Epithelial cell of proximal tubule (primary cell): ENCODE data around the gene OOSP4B. TPM values are rescaled to one million over a fixed set of nuclear protein-coding genes. Genes with fewer than 3 reads are reported as not detected.
"Not testable (repeated sequence)": the region's sequence is repeated elsewhere in the genome, so short reads cannot be mapped to it uniquely, and the experiment has no call there.

Experiments used
- DNase-seq: peaks from one replicate; pipeline ENCODE4 v3.0.0-alpha.2; 2011; ENCODE audit warnings: low read depth
- H3K4me3 ChIP-seq: 2 replicates; pipeline ENCODE4 v1.5.1; 2011; ENCODE audit warnings: low read depth, mild to moderate bottlenecking, low read length
- total RNA-seq: library from RNA; depleted of rRNA; stranded (reverse); fragments of >200 nt; gene quantifications from 2 replicates; pipeline ENCODE4 v1.2.3, GENCODE V29; 2015
- TF ChIP-seq, protein P1 (sequence below): conservative IDR thresholded peaks from 2 replicates; pipeline ENCODE4 v1.5.1; 2012; ENCODE audit warnings: low read depth, mild to moderate bottlenecking, low read length

OOSP4B gene
- not detected in 2 replicates for total RNA-seq

DNA sequence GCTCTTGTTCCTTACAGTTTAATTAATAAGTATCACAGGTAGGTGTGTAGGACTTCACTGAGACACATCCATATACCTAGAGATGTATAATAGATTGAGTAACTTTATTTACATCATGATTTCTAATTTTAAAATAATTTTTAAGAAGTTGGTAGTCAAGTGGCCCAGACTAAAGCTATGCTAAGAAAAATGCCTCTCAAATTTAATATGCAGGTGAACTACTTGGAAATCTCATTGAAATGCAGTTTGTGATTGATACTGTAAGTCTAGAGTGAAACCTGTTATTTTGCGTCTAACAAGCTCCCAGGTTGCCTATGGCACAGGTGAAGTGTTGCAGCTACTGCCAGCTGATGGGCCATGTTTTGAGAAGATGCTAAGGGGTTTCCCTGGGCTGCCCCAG, at the start of gene OOSP4B:
TSS of gene OOSP4B (plus strand) at position 301 of the 400 bp plus-strand sequence.
- H3K4me3 ChIP-seq, result no peak within 1 kb of the TSS
- no peak for DNase-seq

DNA sequence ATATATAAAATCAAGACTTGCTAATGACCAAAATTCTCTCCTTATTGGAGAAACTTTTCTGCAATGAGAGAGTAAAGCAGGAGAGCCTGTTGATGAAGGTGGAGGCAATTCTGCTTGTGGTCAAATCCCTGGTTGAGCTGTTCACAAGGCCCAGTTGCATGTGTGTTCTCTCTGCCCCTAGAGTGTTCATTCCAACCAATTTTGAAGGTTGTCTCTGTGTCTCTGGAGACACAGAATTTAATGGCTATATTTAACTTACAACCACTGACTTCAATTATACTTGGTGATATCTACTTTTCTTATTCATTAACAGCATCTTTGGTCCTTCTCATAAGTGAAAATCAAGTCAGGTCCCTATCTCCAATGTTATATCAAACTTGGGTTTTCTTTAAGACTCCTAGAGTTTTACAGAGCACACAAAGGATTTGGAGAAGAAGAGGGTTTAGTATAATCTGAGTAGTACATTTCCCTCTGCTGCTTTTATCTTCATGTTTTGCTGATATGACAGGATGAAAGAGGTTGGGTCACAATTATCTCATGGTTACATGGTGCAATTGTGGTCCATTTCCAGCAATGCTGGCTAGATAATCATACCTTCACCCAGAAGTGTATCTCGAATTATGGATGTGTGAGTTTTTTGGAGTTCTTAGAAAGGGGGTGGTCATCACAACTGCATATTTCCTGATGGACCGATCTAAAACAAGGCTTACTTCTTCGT, 49.1 kb upstream of the OOSP4B start:
- no peak overlapping the region for H3K4me3 ChIP-seq
- no peak for DNase-seq
- TF ChIP-seq, protein P1, sequence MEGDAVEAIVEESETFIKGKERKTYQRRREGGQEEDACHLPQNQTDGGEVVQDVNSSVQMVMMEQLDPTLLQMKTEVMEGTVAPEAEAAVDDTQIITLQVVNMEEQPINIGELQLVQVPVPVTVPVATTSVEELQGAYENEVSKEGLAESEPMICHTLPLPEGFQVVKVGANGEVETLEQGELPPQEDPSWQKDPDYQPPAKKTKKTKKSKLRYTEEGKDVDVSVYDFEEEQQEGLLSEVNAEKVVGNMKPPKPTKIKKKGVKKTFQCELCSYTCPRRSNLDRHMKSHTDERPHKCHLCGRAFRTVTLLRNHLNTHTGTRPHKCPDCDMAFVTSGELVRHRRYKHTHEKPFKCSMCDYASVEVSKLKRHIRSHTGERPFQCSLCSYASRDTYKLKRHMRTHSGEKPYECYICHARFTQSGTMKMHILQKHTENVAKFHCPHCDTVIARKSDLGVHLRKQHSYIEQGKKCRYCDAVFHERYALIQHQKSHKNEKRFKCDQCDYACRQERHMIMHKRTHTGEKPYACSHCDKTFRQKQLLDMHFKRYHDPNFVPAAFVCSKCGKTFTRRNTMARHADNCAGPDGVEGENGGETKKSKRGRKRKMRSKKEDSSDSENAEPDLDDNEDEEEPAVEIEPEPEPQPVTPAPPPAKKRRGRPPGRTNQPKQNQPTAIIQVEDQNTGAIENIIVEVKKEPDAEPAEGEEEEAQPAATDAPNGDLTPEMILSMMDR, result no peak

More for the DNA sequence above, at the start of gene OOSP4B:
- TF ChIP-seq, protein P1, result no peak

DNA sequence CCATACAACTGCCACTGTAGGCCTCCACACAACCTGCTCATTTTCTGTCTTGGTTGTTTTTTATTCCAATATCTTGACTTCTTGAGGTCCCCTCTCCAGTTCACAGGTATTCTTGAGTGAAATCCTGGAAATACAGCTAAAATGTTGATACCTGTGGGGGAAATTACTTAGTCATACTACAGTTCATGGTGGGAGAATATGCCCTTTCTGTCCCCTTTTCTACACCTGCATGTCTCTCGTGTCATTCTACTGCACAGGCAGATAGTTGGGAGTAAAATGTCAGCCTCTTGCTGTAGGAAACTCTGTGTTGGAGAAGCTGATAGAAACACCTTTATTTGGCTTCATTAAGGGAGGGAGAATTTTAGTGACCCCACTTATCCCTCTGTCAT, 48.6 kb upstream of the OOSP4B start:
- no peak for DNase-seq
- H3K4me3 ChIP-seq, result no peak overlapping the region
- TF ChIP-seq, protein P1, result no peak

DNA sequence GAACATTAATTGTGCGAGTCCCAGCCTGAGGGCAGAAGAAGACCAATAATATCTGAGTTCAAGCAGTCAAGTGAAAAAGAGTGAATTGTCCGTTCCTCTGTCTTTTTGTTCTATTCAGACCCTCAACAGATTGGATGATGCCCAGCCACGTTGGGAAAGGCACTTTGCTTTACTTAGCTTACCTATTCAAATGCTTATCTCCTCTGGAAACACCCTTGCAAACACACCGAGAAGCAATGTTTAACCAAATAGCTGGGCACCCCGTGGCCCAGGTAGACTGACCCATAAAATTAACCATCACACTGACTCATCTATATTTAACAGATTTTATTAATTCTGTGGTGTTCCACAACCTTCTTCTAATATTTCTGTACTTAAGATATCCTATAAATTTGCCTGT, 43.9 kb upstream of the OOSP4B start:
- no peak overlapping the region for H3K4me3 ChIP-seq
- TF ChIP-seq, protein P1, result no peak
- no peak for DNase-seq

DNA sequence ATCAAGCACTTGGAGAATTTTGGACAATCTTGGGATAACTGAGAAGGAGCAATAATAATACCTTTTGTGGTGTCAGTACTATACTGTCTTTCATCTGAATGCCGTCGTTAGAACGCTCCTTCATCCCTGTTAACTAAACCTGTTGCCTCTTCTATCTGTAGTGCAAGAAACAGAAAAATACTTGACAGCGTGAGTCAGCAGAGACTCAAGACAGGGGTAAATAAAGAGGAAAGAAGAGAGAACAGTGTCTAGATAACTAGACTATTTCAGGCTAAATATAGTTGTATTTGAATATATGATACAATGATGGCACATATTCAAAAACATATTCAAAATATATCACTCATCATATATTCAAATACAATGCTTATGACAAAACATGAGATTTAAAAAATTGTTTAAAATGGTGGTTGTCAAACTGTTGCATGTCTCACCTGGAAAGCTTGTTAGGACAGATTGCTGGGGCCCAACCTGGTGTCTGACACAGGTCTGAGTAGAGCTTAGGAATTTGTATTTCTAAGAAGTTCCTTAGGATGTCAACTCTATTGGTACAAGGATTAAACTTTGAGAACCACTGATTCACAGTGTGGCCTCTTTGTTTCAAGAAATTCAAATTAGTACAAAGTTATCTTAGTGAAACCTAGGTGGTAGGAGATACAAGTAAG, 35.7 kb upstream of the OOSP4B start:
- no peak overlapping the region for H3K4me3 ChIP-seq
- no peak for DNase-seq
- TF ChIP-seq, protein P1, result no peak

DNA sequence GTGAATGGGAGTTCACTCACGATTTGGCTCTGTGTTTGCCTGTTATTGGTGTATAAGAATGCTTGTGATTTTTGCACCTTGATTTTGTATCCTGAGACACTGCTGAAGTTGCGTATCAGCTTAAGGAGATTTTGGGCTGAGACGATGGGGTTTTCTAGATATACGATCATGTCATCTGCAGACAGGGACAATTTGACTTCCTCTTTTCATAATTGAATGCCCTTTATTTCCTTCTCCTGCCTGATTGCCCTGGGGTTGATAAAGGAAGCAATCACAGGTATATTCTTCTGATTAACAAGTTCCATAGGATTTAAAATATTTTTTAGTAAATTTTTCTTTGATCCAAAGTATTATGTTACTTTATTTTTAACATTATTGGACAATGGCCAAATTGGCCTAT, 34.9 kb upstream of the OOSP4B start:
- DNase-seq, H3K4me3 ChIP-seq: not testable (repeated sequence)

DNA sequence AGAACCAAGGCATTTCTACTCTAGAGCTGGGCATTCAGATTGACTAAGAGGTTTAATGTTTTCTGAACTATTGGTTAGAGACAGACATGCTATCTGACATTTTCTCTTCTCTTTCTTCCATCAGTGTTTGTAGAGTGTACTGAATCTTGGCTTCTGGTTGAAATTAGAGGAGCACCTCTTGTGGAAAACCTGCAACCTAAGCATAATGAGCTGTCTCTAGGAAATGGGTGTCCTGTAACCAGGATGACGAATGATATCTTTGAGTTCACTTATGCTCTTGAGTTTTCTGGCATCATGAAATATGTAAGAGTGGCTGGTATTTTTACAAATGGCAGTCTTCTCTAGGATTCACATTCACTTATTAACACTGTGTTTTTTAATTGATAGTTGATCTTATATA, 33.8 kb upstream of the OOSP4B start:
- no peak overlapping the region for H3K4me3 ChIP-seq
- TF ChIP-seq, protein P1, result no peak
- DNase-seq, result no peak
